GM21576 (cell line): ENCODE data around the gene TPRX1.
"Not testable (repeated sequence)": the region's sequence is repeated elsewhere in the genome, so short reads cannot be mapped to it uniquely, and the experiment has no call there.

Experiments
- ATAC-seq: cut with Tn5 transposase; IDR thresholded peaks from one replicate; pipeline ENCODE4 v1.9.1; 2021; ENCODE audit warnings: mild to moderate bottlenecking, moderate library complexity; ENCODE audit not compliant: unreplicated experiment

TPRX1 gene

DNA sequence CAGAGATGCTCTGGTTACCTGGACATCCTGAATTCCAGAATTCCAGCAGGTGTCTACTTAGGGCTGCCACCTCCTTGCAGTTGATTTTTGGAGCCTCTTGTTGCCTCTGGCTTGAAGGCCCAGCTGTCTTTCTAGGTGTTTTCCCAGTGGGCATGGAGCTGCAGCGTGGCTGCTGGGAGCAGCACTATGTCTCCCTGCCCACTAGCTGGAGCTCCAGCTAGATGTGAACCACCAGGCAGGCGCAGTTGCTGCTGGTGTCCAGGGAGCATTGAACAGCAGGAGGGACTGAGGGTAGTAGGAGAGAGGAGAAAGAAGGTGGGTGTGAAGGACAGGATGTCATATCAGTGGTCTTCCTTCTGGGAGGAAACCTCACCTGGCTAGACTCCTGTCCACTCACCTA lies 35.7 kb downstream of the TPRX1 start:
- no peak for ATAC-seq

DNA sequence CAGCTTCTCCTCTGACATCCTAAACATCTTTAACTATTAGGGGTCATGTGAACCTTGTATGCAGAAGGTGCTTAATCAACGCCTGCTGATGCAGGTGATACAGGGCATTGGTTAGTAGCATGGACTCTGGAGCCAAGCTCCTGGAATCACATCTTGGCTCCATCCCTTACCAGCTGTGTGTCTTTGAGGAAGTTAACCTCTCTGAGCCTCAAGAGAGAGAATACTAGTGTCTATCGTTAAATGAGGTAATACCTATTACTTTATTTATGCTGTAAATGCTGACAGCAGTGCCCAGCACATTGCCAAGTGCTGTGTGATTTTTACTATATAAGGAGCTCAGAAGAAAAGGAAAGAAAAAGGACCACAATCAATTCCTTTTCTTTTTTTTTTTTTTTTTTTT lies 37.0 kb downstream of the TPRX1 start:
- ATAC-seq = no peak

DNA sequence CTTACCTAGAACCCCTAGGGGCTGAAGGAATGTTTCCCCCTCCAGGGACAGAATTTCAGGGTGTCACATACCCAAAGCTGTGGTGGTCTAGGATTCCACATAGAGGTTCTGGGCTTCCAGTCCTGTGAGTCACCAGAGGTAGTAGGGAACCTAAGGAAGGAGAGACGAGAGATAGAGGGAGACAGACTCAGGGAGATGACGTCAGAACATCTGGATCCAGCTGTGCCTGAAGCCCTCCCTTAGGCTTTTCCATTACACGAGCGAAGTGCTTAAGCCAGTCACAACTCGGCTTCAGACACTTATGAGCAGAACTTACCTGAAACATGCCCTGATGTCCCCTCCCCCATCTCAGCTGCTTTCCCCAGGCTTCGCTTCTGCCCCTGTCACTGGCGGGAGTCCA lies 37.7 kb downstream of the TPRX1 start:
- ATAC-seq = no peak

DNA sequence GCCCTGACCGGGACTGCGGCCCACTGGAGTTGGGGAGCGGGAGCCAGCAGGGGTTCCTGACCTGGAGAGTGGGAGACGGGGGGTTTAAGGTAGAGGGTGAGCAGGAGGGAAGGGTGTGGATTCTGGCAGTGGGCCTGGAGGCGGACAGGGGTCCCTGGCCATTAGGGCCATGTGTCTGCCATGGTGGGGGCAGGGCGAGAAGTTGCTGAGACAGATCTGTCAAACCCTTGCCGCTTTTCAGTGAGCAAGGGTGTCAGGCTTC lies 38.1 kb downstream of the TPRX1 start:
- ATAC-seq = no peak

DNA sequence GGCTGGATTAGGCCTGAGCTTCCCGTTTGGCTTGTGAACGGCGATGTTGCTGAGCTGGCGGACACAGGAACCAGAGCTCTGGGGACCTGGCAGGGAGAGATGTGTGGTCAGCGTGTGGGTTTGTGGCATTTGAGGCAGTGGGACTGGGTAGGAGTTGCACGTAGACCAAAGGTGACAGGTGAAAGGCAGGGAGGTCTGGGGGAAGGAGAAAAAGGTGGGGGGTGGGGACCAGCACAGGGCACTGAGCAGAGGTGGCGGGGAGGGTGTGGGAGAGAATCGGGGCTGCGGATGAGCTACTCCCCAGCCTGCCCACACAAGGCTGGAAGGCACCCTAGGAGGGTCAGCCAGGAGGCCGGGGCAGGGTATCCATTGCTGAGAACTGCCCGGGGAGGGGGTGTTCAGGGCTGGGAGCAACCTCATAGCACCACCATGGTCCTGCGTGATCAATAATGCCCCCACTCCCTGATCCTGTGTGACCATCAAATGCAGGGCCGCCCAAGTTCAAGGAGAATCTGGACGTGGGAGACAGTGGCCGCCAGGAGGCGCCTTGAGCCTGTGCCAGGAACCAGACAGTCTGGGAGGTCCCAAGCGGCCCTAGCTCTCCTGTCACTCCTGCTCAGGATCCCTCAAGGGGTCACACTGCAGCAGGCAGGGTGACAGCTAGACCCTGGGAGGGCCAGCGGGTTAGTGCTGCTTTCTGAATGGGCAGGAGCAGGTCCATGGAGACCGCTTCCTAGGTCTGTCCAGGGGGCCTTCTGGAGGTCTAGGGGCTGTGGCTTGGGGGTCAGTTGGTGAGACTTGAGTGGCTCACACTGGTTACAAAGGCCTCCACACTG lies 38.6 kb downstream of the TPRX1 start:
- ATAC-seq = no peak

DNA sequence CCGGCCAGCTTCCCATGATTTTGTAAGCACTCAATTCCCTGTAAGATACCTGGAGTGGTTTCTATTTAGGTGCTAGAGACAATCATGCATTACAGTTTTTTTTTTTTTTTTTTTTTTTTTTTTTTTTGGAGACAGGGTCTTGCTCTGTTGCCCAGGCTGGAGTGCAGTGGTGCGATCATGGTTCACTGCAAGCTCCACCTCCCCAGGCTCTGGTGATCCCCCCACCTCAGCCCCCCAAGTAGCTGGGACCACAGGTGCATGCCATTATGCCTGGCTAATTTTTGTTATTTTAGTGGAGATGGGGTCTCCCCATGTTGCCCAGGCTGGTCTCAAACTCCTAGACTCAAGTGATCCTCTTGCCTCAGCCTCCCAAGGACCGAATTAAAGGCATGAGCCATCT lies 39.6 kb downstream of the TPRX1 start:
- ATAC-seq = not testable (repeated sequence)

DNA sequence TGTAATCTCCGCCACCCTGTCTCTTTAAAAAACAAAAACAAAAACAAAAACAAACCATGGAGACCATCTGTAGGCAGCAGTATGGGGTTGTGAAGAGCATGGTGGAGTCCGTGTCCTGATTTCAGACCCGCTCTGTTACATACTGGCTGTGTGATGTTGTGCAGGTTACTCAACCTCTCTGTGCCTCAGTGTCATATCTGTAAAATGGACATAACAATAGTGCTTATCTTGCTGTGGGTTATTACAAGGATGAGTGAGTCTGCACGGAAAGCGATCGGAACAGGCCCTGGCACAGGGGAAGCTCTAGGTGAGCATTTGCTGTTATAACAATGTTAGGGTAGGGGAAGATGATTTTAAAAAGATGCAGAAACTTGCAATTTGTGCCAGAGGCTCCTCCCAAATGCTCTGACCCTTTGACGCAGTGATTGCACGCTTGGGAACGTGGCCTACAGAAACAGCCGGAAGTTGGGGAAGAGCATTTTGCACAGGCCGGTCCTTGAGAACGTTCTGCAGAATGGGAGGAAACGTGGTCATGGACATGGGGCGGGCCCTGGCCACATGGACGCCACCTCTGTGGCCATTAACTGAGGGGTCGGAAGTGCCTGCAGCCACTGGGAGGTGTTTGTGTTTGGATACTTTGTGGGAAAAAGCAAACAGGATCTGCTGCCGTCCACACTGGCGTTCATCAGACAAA lies 41.6 kb downstream of the TPRX1 start:
- ATAC-seq = no peak

DNA sequence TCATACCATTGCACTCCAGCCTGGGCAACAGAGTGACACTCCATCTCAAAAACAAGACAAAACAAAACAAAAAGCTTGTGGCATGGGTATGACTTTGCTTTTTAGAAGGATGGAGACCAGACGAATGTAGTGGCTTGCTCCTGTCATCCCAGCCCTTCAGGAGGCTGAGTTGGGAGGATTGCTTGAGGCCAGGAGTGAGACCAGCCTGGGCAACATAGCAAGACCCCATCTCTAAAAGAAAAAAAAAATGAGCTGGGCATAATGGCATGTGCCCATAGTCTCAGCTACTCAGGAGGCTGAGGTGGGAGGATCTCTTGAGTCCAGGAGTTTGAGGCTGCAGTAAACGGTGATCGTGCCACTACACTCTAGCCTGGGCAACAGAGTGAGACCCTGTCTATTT lies 42.2 kb downstream of the TPRX1 start:
- ATAC-seq = no peak

DNA sequence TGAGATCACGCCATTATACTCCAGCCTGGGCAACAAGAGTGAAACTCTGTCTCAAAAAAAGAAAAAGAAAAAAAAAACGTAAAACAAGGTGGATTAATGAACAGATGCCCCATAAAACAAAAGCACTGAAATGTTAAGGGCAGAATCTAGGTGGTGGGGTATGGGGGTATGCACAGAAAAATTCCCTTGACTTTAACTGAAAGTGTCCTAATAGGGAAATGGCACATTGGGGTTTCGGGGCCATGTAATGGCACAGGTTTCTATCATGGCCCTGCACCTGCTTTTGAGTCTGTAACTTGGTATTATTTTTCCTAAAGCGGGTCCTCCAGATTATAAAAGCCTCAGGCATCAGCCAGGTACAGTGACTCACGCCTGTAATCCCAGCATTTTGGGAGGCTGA lies 42.8 kb downstream of the TPRX1 start:
- no peak for ATAC-seq

DNA sequence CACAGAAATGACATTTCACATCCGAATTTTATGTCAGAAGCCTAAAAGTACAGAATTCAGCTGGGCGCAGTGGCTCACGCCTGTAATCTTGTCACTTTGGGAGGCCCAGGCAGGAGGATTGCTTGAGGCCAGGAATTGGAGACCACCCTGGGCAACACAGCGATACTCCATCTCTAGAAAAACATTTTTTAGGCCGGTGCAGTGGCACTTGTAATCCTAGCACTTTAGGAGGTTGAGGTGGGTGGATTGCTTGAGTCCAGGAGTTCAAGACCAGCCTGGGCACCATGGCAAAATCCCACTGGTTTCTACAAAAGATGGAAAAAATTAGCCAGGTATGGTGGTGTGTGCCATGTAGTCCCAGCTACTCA lies 43.7 kb downstream of the TPRX1 start:
- ATAC-seq = no peak

DNA sequence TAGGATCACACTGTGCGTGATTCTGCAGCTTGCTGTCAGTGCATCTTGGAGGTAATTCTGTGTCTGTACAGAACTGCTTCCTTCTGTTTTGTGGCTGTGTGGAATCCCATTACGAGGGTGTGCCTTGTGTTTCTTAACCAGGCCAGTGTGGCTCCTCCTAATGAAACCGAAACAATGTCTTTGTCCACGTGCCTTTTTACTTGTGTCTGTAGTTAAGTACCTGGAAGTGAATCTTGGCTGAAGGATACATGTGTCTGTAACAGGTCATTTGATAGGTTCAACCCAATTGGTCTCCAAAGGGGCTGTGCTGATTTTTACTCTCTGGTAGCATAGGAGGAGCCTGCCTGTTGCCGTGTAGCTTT lies 45.9 kb downstream of the TPRX1 start:
- no peak for ATAC-seq

DNA sequence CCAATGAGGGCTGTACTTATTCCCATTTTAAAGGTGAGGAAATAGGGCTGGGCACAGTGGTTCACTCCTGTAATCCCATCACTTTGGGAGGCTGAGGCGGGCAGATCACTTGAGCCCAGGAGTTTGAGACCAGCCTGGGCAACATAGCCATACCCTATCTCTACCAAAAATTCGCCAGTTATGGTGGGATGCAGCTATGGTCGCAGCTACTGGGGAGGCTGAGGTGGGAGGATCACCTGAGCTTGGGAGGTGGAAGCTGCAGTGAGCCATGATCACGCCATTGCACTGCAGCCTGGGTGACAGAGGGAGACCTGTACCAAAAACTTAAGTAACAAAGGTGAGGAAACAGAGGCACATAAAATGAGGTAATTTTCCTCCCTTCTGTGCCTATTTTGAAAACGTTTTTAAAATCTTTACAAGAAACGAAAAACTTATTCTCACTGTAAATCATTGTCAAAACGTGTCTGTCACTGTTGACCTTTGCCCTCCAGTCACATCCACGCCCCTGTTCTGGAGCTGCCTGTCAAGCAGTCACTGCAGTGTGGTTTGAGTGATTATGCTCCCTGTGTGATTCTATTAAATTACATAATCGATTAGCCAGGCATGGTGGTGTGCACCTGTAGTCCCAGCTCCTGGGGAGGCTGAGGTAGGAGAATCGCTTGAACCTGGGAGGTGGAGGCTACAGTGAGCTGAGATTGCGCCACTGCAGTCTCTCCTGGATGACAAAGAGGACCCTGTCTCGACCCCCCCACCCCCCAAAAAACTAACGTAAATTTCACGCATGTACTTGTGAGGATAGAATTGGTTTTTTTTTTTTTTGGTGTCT lies 46.5 kb downstream of the TPRX1 start:
- ATAC-seq = no peak

DNA sequence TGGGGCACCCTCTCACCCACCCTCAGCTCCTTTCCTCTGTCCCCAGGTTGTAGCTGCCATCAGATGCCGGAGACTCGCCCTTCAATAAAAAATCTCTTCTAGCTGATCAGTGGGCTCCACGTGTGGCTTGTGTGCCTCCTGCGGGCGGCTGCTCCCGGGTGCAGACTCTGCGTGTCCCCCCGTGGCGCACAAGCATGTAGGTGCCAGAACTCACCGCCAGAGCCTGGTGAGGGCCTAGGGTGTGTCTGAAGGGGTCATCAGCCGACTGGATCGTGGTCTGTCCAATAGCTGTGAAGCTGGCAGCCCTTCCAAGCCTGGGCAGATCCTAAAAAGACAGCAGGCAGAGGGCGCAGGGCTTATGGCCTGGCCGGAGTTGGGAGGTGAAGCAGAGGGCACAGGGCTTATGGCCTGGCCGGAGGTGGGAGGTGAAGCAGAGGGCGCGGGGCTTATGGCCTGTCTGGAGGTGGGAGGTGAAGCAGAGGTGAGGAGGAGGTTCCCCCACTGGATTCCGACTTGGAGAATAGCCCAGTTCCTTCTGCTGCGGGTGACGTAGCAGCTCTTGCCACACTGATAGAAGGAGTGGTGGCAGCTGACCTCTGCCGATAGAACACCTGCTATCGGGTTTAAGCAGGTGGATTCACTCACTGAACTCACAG lies 47.3 kb downstream of the TPRX1 start:
- no peak for ATAC-seq

DNA sequence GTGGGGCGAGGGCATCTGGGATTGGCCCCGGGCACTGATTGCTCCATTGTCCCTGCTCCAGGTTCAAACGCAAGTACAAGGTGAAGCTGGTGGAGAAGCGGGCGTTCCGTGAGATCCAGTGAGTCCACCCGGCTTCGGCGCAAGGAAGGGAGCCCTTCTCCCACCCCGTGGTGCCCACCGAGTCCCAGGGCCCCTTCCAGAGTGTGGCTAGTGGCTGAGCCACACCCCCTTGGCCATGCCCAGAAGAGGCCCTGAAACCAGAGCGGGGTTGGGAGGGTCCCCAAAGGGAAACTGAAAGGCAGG lies 47.8 kb downstream of the TPRX1 start:
- ATAC-seq = no peak

DNA sequence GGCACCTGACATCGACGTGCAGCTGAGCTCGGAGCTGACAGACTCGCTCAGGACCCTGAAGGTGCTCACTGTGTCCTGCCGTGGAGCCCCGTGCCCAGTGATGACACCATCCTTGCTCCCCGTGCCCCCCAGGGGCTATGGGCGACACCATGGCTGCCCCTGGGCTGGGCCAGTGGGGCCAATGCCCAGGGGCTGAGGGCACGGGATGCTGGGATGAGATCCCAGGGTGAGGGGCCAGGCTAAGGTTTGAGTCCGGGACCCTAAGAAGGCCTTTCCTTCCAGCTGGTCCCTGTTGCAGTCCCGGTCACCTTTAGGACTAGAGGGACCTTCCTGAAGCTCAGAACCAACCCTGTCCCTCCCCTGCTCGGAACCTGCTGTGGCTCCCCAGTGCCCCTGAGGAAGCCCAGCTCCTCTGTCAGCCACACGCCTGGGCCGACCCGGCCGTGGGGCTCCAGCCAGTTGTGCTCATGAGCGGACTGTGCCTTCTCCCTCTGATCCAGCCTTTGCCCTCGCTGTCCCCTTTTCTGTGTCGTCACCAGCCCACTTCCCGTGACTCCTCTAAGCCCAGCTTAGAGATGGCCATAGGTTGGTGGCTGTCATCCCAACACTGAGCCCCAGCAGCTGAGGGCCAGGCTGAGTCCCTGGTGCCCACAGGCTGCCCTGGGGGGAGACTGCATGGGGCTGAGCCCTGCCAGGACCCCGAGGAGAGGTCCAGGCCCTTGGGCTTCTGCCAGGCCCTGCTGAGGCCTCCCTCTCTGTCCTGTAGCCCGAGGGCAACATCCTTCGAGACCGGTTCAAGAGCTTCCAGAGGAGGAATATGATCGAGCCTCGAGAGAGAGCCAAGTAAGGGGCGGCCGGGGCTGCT lies 48.4 kb downstream of the TPRX1 start:
- no peak for ATAC-seq

DNA sequence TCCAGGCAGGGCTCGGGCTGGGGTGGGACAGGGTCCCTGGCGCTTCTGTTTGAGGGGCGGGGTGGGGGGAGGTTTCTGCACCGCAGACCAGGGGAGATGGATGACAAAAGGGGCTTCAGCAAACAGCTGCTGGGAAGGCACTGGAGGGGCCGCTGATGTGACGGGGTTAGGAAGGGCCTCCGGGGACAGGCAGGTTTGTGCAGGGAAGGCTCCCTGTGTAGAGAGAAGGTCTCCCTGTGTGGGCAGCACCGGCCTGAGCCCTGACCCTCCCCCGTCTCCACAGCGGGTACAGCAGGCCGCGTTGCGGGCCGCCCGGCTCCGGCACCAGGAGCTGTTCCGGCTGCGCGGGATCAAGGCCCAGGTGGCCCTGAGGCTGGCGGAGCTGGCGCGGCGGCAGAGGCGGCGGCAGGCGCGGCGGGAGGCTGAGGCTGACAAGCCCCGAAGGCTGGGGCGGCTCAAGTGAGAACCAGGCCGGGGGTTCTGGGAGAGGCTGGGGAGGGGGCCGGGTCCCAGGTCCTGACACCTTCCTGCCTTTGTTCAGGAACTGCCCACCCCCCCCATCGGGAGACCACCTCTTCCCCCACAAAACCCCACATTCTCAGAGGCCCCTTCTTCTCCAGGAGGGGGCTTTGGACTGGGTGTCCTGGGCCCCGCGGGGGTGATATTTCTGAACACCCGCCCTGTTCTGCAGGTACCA lies 49.1 kb downstream of the TPRX1 start:
- no peak for ATAC-seq

DNA sequence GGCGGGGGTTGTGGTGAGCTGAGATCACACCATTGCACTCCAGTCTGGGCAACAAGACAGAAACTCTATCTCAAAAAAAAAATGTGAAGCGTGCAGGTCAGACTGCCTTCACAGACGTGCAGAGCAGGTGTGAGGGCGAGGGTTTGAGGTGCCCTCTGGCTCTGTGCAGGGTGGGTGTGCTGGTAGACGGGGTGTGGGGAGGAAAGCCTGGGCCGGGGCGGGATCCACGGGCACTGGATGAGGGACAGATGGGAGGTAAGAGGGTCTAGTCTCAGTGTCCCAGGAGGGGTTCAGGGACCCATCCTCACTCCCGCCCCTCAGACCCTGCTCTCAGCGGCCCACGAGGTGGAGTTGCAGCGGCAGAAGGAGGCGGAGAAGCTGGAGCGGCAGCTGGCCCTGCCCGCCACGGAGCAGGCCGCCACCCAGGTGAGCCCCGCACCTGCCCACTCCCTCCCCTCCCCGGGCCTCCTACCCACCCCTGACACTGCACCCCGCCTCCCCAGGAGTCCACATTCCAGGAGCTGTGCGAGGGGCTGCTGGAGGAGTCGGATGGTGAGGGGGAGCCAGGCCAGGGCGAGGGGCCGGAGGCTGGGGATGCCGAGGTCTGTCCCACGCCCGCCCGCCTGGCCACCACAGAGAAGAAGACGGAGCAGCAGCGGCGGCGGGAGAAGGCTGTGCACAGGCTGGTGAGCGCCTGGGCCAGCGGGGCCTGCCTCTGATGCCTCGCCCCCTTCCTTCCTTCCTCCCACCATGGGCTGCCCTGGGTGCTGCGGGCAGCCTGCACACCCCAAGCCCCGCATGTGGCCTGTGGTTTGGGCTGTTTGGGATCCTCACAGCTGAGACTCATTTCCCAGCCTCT lies 49.9 kb downstream of the TPRX1 start:
- ATAC-seq = no peak

DNA sequence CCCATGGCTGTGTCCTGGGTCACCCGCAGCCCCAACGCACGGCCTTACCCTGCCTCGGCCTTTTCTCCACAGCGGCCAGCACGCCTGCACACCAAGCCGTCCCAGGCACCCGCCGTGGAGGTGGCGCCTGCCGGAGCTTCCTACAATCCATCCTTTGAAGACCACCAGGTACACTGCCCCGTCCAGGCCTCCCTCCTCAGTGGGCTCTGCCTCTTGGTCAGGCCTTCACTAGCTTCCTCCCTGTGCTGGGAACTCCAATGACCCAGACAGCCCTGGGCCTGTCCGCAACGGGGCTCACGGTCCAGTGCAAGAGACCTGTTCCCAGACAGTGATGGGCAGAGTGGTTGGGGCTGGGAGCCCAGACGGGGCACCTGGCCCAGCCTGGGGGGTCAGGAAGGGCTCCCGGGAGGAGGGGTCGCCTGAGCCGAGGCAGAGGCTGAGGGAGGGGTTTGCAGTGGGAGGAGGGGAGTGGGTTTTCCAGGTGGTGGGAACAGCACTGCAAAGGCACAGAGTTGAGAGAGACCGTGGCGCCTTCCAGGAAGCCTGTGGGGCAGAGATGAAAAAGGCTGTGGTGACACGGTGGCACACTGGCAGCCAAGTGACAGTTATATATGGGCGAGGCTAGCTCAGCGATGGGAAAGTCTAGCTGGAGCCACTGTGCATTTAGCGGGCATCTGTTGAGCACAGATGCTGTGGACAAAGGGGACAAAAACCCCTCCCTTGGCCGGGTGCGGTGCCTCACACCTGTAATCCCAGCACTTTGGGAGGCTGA lies 51.7 kb downstream of the TPRX1 start:
- no peak for ATAC-seq
